SK-N-SH (cell line): Measurements from ENCODE around the gene LMNTD2. TPM values are rescaled to one million over a fixed set of nuclear protein-coding genes. Genes with fewer than 3 reads are reported as not detected.

ENCODE experiments used
- CTCF ChIA-PET: fragments of 300-600, 350-600 bp; formaldehyde crosslinking; extraction: SDS; loops from one replicate; lab custom pipeline; 2021; lab: Yijun Ruan, JAX
- POLR2A ChIA-PET: fragments of 350-600 bp; sonication (Branson Sonifier 250); formaldehyde crosslinking; extraction: SDS; loops from one replicate; lab custom pipeline; 2020; ENCODE audit warnings: antibody characterized with exemption, inconsistent platforms; lab: Yijun Ruan, JAX
- DNase-seq: peaks from one replicate; pipeline ENCODE4 v3.0.0; 2012
- H2AFZ ChIP-seq: fragments of 200-600 bp; sonication (generic); 2 replicates; pipeline ENCODE4 v1.8.1; 2016; ENCODE audit warnings: antibody characterized with exemption, mild to moderate bottlenecking, low read depth
- H3F3A ChIP-seq: fragments of 200-600 bp; sonication (generic); replicated peaks from 2 replicates; pipeline ENCODE3; 2016; ENCODE audit warnings: antibody characterized with exemption, mild to moderate bottlenecking; ENCODE audit not compliant: insufficient read depth
- H3K27ac ChIP-seq, 2 experiments: fragments of 200-500 bp in 1 of 2; fragments of 200-600 bp in 1 of 2; sonication (Bioruptor generic) in 1 of 2; sonication (generic), shearing (Covaris generic) in 1 of 2; 2 replicates each; pipeline versions ENCODE4 v1.5.1 to v1.6.1; 2014 to 2016; ENCODE audit warnings: low read depth in 2 of 2, inconsistent platforms in 1 of 2, low read length in 1 of 2, mild to moderate bottlenecking in 1 of 2, mixed read lengths in 1 of 2
- H3K27me3 ChIP-seq: fragments of 200-600 bp; sonication (generic), shearing (Covaris generic); 2 replicates; pipeline ENCODE4 v1.6.1; 2016; ENCODE audit warnings: mixed run types; ENCODE audit not compliant: insufficient read depth
- H3K36me3 ChIP-seq, 2 experiments: fragments of 200-500 bp in 1 of 2; fragments of 200-600 bp in 1 of 2; sonication (Bioruptor generic) in 1 of 2; sonication (generic) in 1 of 2; replicated peaks in 1 of 2; 2 replicates each; pipeline versions ENCODE3 to v1.5.1; 2014 to 2016; ENCODE audit warnings: low read length in 1 of 2, mild to moderate bottlenecking in 1 of 2; ENCODE audit not compliant: insufficient read depth in 2 of 2, control insufficient read depth in 1 of 2
- H3K4me1 ChIP-seq, 2 experiments: fragments of 200-500 bp in 1 of 2; fragments of 200-600 bp in 1 of 2; sonication (Bioruptor generic) in 1 of 2; sonication (generic), shearing (Covaris generic) in 1 of 2; 2 replicates each; pipeline versions ENCODE4 v1.5.1 to v1.6.1; 2014 to 2016; ENCODE audit warnings: low read depth in 1 of 2, low read length in 1 of 2, mixed run types in 1 of 2; ENCODE audit not compliant: insufficient read depth in 2 of 2, control insufficient read depth in 1 of 2
- H3K4me2 ChIP-seq: fragments of 200-600 bp; sonication (generic), shearing (Covaris generic); 2 replicates; pipeline ENCODE4 v1.6.1; 2017; ENCODE audit warnings: mixed run types
- H3K4me3 ChIP-seq, 2 experiments: fragments of 200-500 bp in 1 of 2; fragments of 200-600 bp in 1 of 2; sonication (Bioruptor generic) in 1 of 2; sonication (generic), shearing (Covaris generic) in 1 of 2; 2 replicates each; pipeline versions ENCODE4 v1.5.1 to v1.8.1; 2014 to 2016; ENCODE audit warnings: low read depth in 2 of 2, inconsistent platforms in 1 of 2, low read length in 1 of 2, mild to moderate bottlenecking in 1 of 2, mixed read lengths in 1 of 2, moderate library complexity in 1 of 2
- H3K79me2 ChIP-seq: fragments of 200-600 bp; sonication (generic); 2 replicates; pipeline ENCODE4 v1.8.1; 2017; ENCODE audit warnings: mild to moderate bottlenecking; ENCODE audit not compliant: insufficient read depth
- H3K9ac ChIP-seq: fragments of 200-600 bp; sonication (generic); 2 replicates; pipeline ENCODE4 v1.6.1; 2017; ENCODE audit warnings: mixed run types
- H3K9me2 ChIP-seq: fragments of 200-600 bp; sonication (generic); 2 replicates; pipeline ENCODE4 v1.6.1; 2017; ENCODE audit warnings: mixed run types
- H3K9me3 ChIP-seq: fragments of 200-600 bp; sonication (generic); 2 replicates; pipeline ENCODE4 v1.6.1; 2017; ENCODE audit warnings: mixed run types, mild to moderate bottlenecking, moderate library complexity
- H4K20me1 ChIP-seq: fragments of 200-600 bp; sonication (generic); 2 replicates; pipeline ENCODE4 v1.6.1; 2017; ENCODE audit warnings: mild to moderate bottlenecking, mixed run types; ENCODE audit not compliant: insufficient read depth
- CHD2 ChIP-seq: fragments of 150-350 bp; IDR thresholded peaks from 2 replicates; pipeline ENCODE4 v1.6.1; 2018; ENCODE audit warnings: low read length; ENCODE audit not compliant: partially characterized antibody
- FOSL2 ChIP-seq: IDR thresholded peaks from 2 replicates; pipeline ENCODE4 v1.4.0; 2012; ENCODE audit warnings: low read depth, mild to moderate bottlenecking, moderate library complexity, borderline replicate concordance
- GATA2 ChIP-seq: sonication (generic); formaldehyde crosslinking; IDR thresholded peaks from 2 replicates; pipeline ENCODE4 v1.5.0; 2020; ENCODE audit warnings: mild to moderate bottlenecking, missing genetic modification reagents
- JUND ChIP-seq: IDR thresholded peaks from 2 replicates; pipeline ENCODE4 v1.4.0; 2012
- NRF1 ChIP-seq: IDR thresholded peaks from 2 replicates; pipeline ENCODE4 v1.6.1; 2012; ENCODE audit warnings: low read depth, mild to moderate bottlenecking, low read length
- POLR2AphosphoS5 ChIP-seq: IDR thresholded peaks from 2 replicates; pipeline ENCODE4 v1.6.1; 2012; ENCODE audit warnings: low read depth, low read length
- RFX5 ChIP-seq: IDR thresholded peaks from 2 replicates; pipeline ENCODE4 v1.6.1; 2012; ENCODE audit warnings: mild to moderate bottlenecking, improper control_type of control experiment, low read length
- RXRA ChIP-seq: IDR thresholded peaks from 2 replicates; pipeline ENCODE4 v1.4.0; 2012; ENCODE audit warnings: low read depth, mild to moderate bottlenecking, borderline replicate concordance
- TAF1 ChIP-seq: IDR thresholded peaks from 2 replicates; pipeline ENCODE4 v1.6.1; 2012; ENCODE audit warnings: low read depth, mild to moderate bottlenecking, low read length, moderate library complexity, borderline replicate concordance
- WGBS: methylation state at CpG from one replicate; pipeline ENCODE4 v1.1.6; 2017; ENCODE audit warnings: low lambda C conversion rate; 5-methylcytosine and 5-hydroxymethylcytosine counted together
- polyA plus RNA-seq, 3 experiments: library from polyadenylated mRNA; depleted of rRNA; stranded (reverse); fragments of >200 nt; gene quantifications; 2 replicates each; pipeline ENCODE4 v1.2.3, GENCODE V29; 2012
- TF ChIP-seq, protein P1 (sequence below): IDR thresholded peaks from 2 replicates; pipeline ENCODE4; 2012
- TF ChIP-seq, protein P2 (sequence below): IDR thresholded peaks from 2 replicates; pipeline ENCODE4 v1.6.1; 2012; ENCODE audit warnings: mild to moderate bottlenecking, low read depth, low read length, moderate library complexity
- TF ChIP-seq, protein P3 (sequence below): IDR thresholded peaks from 2 replicates; pipeline ENCODE4 v1.4.0; 2012; ENCODE audit warnings: low read depth, borderline replicate concordance
- TF ChIP-seq, protein P4 (sequence below): fragments of 150-350 bp; IDR thresholded peaks from 2 replicates; pipeline ENCODE4 v1.6.1; 2017; ENCODE audit warnings: antibody characterized with exemption, low read length, low read depth, borderline replicate concordance

Gene LMNTD2
- polyA plus RNA-seq, 1 of the 3 experiments (the other 2 are of a cell fraction): 2.4 TPM

DNA sequence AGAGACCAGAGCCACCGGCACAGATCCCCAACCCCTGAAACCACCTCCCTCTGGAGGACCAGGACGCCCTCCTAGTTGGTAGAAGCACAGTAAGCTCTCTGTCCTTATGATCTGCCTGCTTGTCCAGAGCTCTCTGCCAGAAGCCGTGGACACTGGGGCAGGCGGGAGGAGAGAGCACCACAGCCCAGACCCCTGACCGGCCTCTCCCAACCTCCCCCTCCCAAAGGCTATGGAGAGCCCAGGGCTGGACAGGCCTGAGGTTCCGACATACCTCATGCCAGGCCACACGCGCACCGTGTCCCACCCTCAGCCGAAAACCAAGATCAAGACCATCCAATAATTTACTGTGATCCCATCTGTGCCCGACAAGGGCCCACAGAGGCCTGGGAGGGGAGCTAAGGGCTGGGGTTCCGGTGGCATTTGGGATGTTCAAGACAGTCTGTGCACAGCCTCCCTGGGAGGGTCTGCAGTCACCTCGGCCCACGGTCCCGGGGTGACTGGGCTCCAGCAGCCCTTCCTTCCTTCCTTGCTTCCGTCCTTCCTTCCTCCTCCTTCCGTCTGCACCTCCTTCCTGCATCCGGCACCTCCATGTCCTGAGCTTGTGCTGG is 28.5 kb downstream of the LMNTD2 start:
- no peak for TF ChIP-seq POLR2AphosphoS5
- H3K4me3 ChIP-seq: no peak overlapping the region
- no peak overlapping the region for H3K4me2 ChIP-seq
- H3K36me3 ChIP-seq: peaks cover 0 to 27% of the 10 kb centered on the region in 2 experiments
- 94% methylated on average over 10 of the region's 18 CpGs for WGBS
- no peak overlapping the region for H3K27ac ChIP-seq
- no peak overlapping the region for H3K9ac ChIP-seq
- H3F3A ChIP-seq: no peaks in the 10 kb centered on the region
- no peaks in the 10 kb centered on the region for H3K27me3 ChIP-seq
- H3K4me1 ChIP-seq: peaks cover 0 to 12% of the 10 kb centered on the region in 2 experiments; a peak in 1 of 4 replicates
- H4K20me1 ChIP-seq: peaks cover 10% of the 10 kb centered on the region; the same call in 1 of the 2 replicates
- DNase-seq: no peak
- ChIA-PET CTCF (interaction anchor here (2.3 kb wide), 2 partner anchors 13 to 22 kb away, joined by 5 to 13 read pairs; no protein-coding TSS in a partner anchor), POLR2A (no interaction called here)
- no peaks in the 10 kb centered on the region for H3K9me2 ChIP-seq
- no peak overlapping the region for H2AFZ ChIP-seq
- H3K79me2 ChIP-seq: peaks cover 15% of the 10 kb centered on the region
- no peaks in the 10 kb centered on the region for H3K9me3 ChIP-seq

DNA sequence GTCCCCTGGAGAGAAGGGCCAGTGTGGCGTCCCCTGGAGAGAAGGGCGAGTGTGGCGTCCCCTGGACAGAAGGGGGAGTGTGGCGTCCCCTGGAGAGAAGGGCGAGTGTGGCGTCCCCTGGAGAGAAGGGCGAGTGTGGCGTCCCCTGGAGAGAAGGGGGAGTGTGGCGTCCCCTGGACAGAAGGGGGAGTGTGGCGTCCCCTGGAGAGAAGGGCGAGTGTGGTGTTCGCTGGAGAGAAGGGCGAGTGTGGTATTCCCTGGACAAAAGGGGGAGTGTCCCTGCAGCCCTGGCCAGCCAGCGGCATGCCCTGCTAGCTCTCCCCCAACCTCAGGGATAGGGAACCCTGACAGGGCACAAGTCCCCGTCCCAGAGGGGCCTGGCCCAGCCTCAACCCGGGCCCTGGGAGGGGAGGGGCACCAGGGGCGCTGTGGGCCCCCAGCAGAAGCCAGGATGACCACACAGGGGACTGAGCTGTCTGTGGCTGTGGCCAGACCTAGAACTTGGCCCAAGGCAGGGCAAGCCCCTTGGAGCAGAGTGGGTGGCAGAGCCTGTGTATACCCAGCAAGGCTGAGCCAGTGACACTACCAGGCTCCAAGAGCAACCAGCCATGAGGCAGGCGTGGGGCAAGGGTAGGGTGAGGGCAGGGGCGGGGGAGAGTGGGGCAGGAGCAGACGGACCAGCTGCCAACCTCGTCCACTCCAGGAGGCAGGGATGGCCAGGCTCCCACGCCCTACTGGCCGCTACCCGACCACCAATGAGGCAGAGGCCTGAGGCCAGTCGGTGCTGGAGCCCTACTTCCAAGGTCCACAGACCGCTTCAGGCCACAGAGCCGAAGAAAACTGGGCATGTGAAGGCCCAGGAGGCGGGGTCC is 29.3 kb downstream of the LMNTD2 start:
- POLR2A ChIA-PET: no interaction called here
- no peaks in the 10 kb centered on the region for H3K9me2 ChIP-seq
- no peak overlapping the region for H3K27ac ChIP-seq
- CTCF ChIA-PET: interaction anchor here (2.3 kb wide), 1 partner anchor 13 kb away, joined by 13 read pairs; no protein-coding TSS in a partner anchor
- H2AFZ ChIP-seq: no peak overlapping the region
- H3K27me3 ChIP-seq: no peaks in the 10 kb centered on the region
- TF ChIP-seq CHD2 (no peak), RFX5 (no peak), NRF1 (no peak), FOSL2 (no peak), POLR2AphosphoS5 (no peak), RXRA (no peak), TAF1 (no peak), JUND (no peak), GATA2 (CRISPR knock-in tag) (no peak)
- TF ChIP-seq, protein P1, sequence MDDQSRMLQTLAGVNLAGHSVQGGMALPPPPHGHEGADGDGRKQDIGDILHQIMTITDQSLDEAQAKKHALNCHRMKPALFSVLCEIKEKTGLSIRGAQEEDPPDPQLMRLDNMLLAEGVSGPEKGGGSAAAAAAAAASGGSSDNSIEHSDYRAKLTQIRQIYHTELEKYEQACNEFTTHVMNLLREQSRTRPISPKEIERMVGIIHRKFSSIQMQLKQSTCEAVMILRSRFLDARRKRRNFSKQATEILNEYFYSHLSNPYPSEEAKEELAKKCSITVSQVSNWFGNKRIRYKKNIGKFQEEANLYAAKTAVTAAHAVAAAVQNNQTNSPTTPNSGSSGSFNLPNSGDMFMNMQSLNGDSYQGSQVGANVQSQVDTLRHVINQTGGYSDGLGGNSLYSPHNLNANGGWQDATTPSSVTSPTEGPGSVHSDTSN: no peak
- TF ChIP-seq, protein P2, sequence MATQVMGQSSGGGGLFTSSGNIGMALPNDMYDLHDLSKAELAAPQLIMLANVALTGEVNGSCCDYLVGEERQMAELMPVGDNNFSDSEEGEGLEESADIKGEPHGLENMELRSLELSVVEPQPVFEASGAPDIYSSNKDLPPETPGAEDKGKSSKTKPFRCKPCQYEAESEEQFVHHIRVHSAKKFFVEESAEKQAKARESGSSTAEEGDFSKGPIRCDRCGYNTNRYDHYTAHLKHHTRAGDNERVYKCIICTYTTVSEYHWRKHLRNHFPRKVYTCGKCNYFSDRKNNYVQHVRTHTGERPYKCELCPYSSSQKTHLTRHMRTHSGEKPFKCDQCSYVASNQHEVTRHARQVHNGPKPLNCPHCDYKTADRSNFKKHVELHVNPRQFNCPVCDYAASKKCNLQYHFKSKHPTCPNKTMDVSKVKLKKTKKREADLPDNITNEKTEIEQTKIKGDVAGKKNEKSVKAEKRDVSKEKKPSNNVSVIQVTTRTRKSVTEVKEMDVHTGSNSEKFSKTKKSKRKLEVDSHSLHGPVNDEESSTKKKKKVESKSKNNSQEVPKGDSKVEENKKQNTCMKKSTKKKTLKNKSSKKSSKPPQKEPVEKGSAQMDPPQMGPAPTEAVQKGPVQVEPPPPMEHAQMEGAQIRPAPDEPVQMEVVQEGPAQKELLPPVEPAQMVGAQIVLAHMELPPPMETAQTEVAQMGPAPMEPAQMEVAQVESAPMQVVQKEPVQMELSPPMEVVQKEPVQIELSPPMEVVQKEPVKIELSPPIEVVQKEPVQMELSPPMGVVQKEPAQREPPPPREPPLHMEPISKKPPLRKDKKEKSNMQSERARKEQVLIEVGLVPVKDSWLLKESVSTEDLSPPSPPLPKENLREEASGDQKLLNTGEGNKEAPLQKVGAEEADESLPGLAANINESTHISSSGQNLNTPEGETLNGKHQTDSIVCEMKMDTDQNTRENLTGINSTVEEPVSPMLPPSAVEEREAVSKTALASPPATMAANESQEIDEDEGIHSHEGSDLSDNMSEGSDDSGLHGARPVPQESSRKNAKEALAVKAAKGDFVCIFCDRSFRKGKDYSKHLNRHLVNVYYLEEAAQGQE: no peak
- TF ChIP-seq, protein P3, sequence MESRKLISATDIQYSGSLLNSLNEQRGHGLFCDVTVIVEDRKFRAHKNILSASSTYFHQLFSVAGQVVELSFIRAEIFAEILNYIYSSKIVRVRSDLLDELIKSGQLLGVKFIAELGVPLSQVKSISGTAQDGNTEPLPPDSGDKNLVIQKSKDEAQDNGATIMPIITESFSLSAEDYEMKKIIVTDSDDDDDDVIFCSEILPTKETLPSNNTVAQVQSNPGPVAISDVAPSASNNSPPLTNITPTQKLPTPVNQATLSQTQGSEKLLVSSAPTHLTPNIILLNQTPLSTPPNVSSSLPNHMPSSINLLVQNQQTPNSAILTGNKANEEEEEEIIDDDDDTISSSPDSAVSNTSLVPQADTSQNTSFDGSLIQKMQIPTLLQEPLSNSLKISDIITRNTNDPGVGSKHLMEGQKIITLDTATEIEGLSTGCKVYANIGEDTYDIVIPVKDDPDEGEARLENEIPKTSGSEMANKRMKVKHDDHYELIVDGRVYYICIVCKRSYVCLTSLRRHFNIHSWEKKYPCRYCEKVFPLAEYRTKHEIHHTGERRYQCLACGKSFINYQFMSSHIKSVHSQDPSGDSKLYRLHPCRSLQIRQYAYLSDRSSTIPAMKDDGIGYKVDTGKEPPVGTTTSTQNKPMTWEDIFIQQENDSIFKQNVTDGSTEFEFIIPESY: no peak
- TF ChIP-seq, protein P4, sequence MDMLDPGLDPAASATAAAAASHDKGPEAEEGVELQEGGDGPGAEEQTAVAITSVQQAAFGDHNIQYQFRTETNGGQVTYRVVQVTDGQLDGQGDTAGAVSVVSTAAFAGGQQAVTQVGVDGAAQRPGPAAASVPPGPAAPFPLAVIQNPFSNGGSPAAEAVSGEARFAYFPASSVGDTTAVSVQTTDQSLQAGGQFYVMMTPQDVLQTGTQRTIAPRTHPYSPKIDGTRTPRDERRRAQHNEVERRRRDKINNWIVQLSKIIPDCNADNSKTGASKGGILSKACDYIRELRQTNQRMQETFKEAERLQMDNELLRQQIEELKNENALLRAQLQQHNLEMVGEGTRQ: no peak
- no peaks in the 10 kb centered on the region for H3F3A ChIP-seq
- H3K4me2 ChIP-seq: no peak overlapping the region
- H3K79me2 ChIP-seq: peaks cover 15% of the 10 kb centered on the region
- WGBS: 94% methylated on average over 21 of the region's 28 CpGs
- no peak overlapping the region for H3K4me3 ChIP-seq
- no peak overlapping the region for H3K9ac ChIP-seq
- H3K9me3 ChIP-seq: no peaks in the 10 kb centered on the region
- peaks cover 0 to 12% of the 10 kb centered on the region in 2 experiments; a peak in 1 of 4 replicates for H3K4me1 ChIP-seq
- H4K20me1 ChIP-seq: peaks cover 10% of the 10 kb centered on the region; the same call in 1 of the 2 replicates
- DNase-seq: no peak
- H3K36me3 ChIP-seq: peaks cover 0 to 27% of the 10 kb centered on the region in 2 experiments
